ENCODE measurements around the gene SSH2. TPM values are rescaled to one million over a fixed set of nuclear protein-coding genes. Genes with fewer than 3 reads are reported as not detected.

The SSH2 gene
- total and polyA plus RNA-seq, 2 of the 13 experiments (the other 11 are each of a cell fraction or from before 2014, with no cell fraction given) = 6.0 to 6.4 TPM

GRCh38 chr17:29592850-29593551 is 337.0 kb downstream of the SSH2 start, which contains the start of gene ANKRD13B:
Gene ANKRD13B (plus strand): TSS chr17:29593132. CDS start chr17:29593622, 490 bp downstream.
- BruUV-seq (replicated peaks) = no TSS peak
- ATAC-seq (no peak), FAIRE-seq (no peak), DNase-seq (ENCODE audit: low spot score) (no peak)
- WGBS (ENCODE audit: low lambda C conversion rate) = 0% methylated on average over 16 of the region's 96 CpGs
- CTCF ChIA-PET (ENCODE audit: low intra/inter-chr PET ratio, low total read pairs) = interaction anchor here (1.5 to 3.1 kb wide), 2 partner anchors 13 to 223 kb away, joined by 5 to 39 read pairs; no protein-coding TSS in a partner anchor
- Histone ChIP-seq H3K36me3 (replicated peaks in 1 of 2; ENCODE audit: control insufficient read depth in 1 of 2, insufficient read depth in 2 of 2, low read length in 2 of 2) (no peaks in the 10 kb centered on the region), H4K20me1 (ENCODE audit: insufficient read depth, low read length) (peaks cover 6% of the 10 kb centered on the region; the same call in 1 of the 2 replicates), H3K79me2 (ENCODE audit: insufficient read depth, low read length) (peaks cover 9% of the 10 kb centered on the region), H3K4me1 (ENCODE audit: insufficient read depth, low read length) (peaks cover 60% of the 10 kb centered on the region), H3K27me3 (ENCODE audit: control insufficient read depth in 1 of 2, insufficient read depth in 2 of 2, low read length in 2 of 2) (peaks cover 3 to 30% of the 10 kb centered on the region in 2 experiments; a peak in 3 of 5 replicates), H2AFZ (ENCODE audit: low read length) (peak within 1 kb of the TSS; percentile 8), H3K9me3 (ENCODE audit: low read length) (no peaks in the 10 kb centered on the region), H3K4me3 (replicated peaks in 1 of 3; ENCODE audit: insufficient read depth in 1 of 3, low read depth in 2 of 3, low read length in 3 of 3) (peak within 1 kb of the TSS; percentile 59 to 89 (median 59)), H3K27ac (ENCODE audit: extremely low read length, insufficient read depth, low read length) (no peak within 1 kb of the TSS), H3K9ac (ENCODE audit: insufficient read depth, low read depth, low read length) (no peak within 1 kb of the TSS; the same call in 1 of the 2 replicates), H3K4me2 (ENCODE audit: low read depth, low read length) (peak within 1 kb of the TSS; percentile 89)
- POLR2A ChIA-PET = interaction anchor here (1.5 to 3.0 kb wide), 4 partner anchors 18 to 299 kb away, joined by 7 to 23 read pairs (median 12); partner anchors contain the start of genes NUFIP2 and TAOK1
- intact Hi-C loops (cut with micrococcal nuclease; ENCODE audit: unreplicated experiment) = loop anchor here (10.0 kb wide), 1 partner anchor 218 kb away; no protein-coding TSS in a partner anchor
- in situ Hi-C loops (cut with HindIII; ENCODE audit: extremely low pct_ligation_motif_present, low pct_unique_long_range_greater_than_20kb) = no loop called here
- TF ChIP-seq TFAP4 (IDR thresholded peaks at IDR 0.05; ENCODE audit: borderline replicate concordance, low read depth) (no peak), THAP11 (CRISPR knock-in tag; IDR thresholded peaks at IDR 0.05) (peak; percentile 95), GABPA (IDR thresholded peaks at IDR 0.05; ENCODE audit: low read depth, low read length) (peak; percentile 48), GABPA (CRISPR knock-in tag; IDR thresholded peaks at IDR 0.05; ENCODE audit: low read depth) (peak; percentile 46; the same call in 1 of the 2 replicates), ZHX1 (CRISPR knock-in tag; IDR thresholded peaks at IDR 0.05; ENCODE audit: low read depth) (no peak), TBX2 (CRISPR knock-in tag; IDR thresholded peaks at IDR 0.05; ENCODE audit: borderline replicate concordance) (0 out of 2 replicates have a peak, but pooled peaks have one; percentile 6), HNRNPK (IDR thresholded peaks at IDR 0.05; ENCODE audit: low read depth, low read length, poor library complexity, severe bottlenecking) (peak; percentile 72), DMTF1 (CRISPR knock-in tag; IDR thresholded peaks at IDR 0.05) (no peak), ZBTB7A (CRISPR knock-in tag; IDR thresholded peaks at IDR 0.05) (0 out of 2 replicates have a peak, but pooled peaks have one; percentile 28), ZNF788 (CRISPR knock-in tag; IDR thresholded peaks at IDR 0.05; ENCODE audit: borderline replicate concordance) (no peak), NFAT5 (CRISPR knock-in tag; IDR thresholded peaks at IDR 0.05) (0 out of 2 replicates have a peak, but pooled peaks have one; percentile 5)

Data from HepG2 (cell line).